Astrocyte (in vitro differentiated cells and primary cell): Measurements from ENCODE around the gene ZNF823. TPM values are rescaled to one million over a fixed set of nuclear protein-coding genes. Genes with fewer than 3 reads are reported as not detected.
A peak's percentile ranks its signal among the peaks of the same experiment; 100 is the strongest.

Source experiments
- DNase-seq: peaks from one replicate; pipeline ENCODE4 v3.0.0-alpha.2; 2010; ENCODE audit warnings: low read depth
- FAIRE-seq: peaks from 2 replicates; lab custom pipeline; 2011; peaks lifted over from hg19 to GRCh38; lab: Jason Lieb, UNC
- H2AFZ ChIP-seq: 2 replicates; pipeline ENCODE4 v1.6.0; 2012; ENCODE audit warnings: low read depth, low read length, inconsistent platforms
- H3K27ac ChIP-seq: 2 replicates; pipeline ENCODE4 v1.5.1; 2011; ENCODE audit warnings: low read depth, low read length, inconsistent platforms
- H3K27me3 ChIP-seq: 2 replicates; pipeline ENCODE4 v1.6.0; 2011; ENCODE audit warnings: low read length, inconsistent platforms; ENCODE audit not compliant: insufficient read depth
- H3K36me3 ChIP-seq: 2 replicates; pipeline ENCODE4 v1.5.1; 2011; ENCODE audit warnings: low read length, inconsistent platforms; ENCODE audit not compliant: insufficient read depth
- H3K4me1 ChIP-seq: 2 replicates; pipeline ENCODE4 v1.5.1; 2011; ENCODE audit warnings: low read length, inconsistent platforms; ENCODE audit not compliant: insufficient read depth
- H3K4me2 ChIP-seq: 2 replicates; pipeline ENCODE4 v1.6.0; 2012; ENCODE audit warnings: low read length, inconsistent platforms
- H3K4me3 ChIP-seq: 2 replicates; pipeline ENCODE4 v1.5.1; 2011; ENCODE audit warnings: low read depth, mild to moderate bottlenecking, low read length, inconsistent platforms; ENCODE audit not compliant: insufficient read depth
- H3K79me2 ChIP-seq: 2 replicates; pipeline ENCODE4 v1.6.0; 2012; ENCODE audit warnings: mild to moderate bottlenecking, low read length, inconsistent platforms; ENCODE audit not compliant: insufficient read depth
- H3K9ac ChIP-seq: 2 replicates; pipeline ENCODE4 v1.6.0; 2012; ENCODE audit warnings: mild to moderate bottlenecking, low read length, inconsistent platforms
- H3K9me3 ChIP-seq: 2 replicates; pipeline ENCODE4 v1.5.1; 2012; ENCODE audit warnings: low read depth, mild to moderate bottlenecking, low read length, inconsistent platforms; ENCODE audit not compliant: insufficient read depth
- H4K20me1 ChIP-seq: 2 replicates; pipeline ENCODE4 v1.6.0; 2012; ENCODE audit warnings: low read length, inconsistent platforms; ENCODE audit not compliant: insufficient read depth
- H3K27ac Mint-ChIP-seq: one replicate; pipeline ENCODE4 v1.8.0; 2021; ENCODE audit warnings: mild to moderate bottlenecking, mixed read lengths; ENCODE audit not compliant: unreplicated experiment
- H3K27me3 Mint-ChIP-seq: one replicate; pipeline ENCODE4 v1.8.0; 2021; ENCODE audit warnings: low read depth, mixed read lengths; ENCODE audit not compliant: unreplicated experiment
- H3K36me3 Mint-ChIP-seq: one replicate; pipeline ENCODE4 v1.8.0; 2021; ENCODE audit warnings: low read depth, mixed read lengths; ENCODE audit not compliant: unreplicated experiment
- H3K4me1 Mint-ChIP-seq: one replicate; pipeline ENCODE4 v1.8.0; 2021; ENCODE audit warnings: low read depth, mixed read lengths; ENCODE audit not compliant: unreplicated experiment
- H3K4me3 Mint-ChIP-seq: one replicate; pipeline ENCODE4 v1.8.0; 2021; ENCODE audit warnings: mild to moderate bottlenecking, moderate library complexity, mixed read lengths; ENCODE audit not compliant: unreplicated experiment
- H3K9me3 Mint-ChIP-seq: one replicate; pipeline ENCODE4 v1.8.0; 2021; ENCODE audit warnings: mild to moderate bottlenecking, mixed read lengths; ENCODE audit not compliant: unreplicated experiment
- EZH2 ChIP-seq: IDR thresholded peaks from 2 replicates; pipeline ENCODE4 v1.6.1; 2012; ENCODE audit warnings: mild to moderate bottlenecking, low read length, inconsistent platforms; ENCODE audit not compliant: insufficient read depth
- total RNA-seq: library from RNA; stranded (reverse); gene quantifications from 2 replicates; pipeline ENCODE4 v1.2.1, GENCODE V29; 2021
- TF ChIP-seq, protein P1 (sequence below): IDR thresholded peaks from 2 replicates; pipeline ENCODE4 v1.5.1; 2011; ENCODE audit warnings: low read depth, mild to moderate bottlenecking, inconsistent platforms, low read length, moderate library complexity; ENCODE audit not compliant: insufficient read depth

Gene ZNF823
- total RNA-seq, 1 donor from 2014 or later: 5.4 TPM

DNA sequence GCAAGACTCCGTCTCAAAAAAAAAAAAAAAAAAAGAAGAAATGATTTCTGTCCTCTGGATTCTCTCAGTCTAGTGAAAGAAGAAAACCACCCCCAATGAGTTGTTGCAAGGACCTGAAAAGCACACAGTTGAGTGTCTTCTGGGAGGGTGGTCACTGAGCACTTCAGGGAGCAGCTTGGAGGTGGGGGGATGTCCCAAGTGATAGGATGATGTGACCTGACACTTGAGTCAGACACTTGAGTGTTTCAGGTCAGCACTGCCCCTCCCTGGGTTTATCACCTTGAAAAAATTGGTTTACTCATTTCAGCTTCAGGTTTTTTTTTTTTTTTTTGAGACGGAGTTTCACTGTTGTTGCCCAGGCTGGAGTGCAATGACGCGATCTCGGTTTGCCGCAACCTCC is 63.2 kb downstream of the ZNF823 start:
- H2AFZ ChIP-seq: no peak overlapping the region
- peaks cover 4% of the 10 kb centered on the region for H3K4me1 ChIP-seq
- no peaks in the 10 kb centered on the region for H4K20me1 ChIP-seq
- peaks cover 7% of the 10 kb centered on the region for H3K9me3 ChIP-seq
- Mint-ChIP-seq H3K27me3 (no peaks in the 10 kb centered on the region), H3K36me3 (peaks cover 4% of the 10 kb centered on the region), H3K9me3 (peaks cover 24% of the 10 kb centered on the region), H3K27ac (no peak overlapping the region), H3K4me1 (no peaks in the 10 kb centered on the region), H3K4me3 (no peak overlapping the region)
- FAIRE-seq (no peak), DNase-seq (no peak)
- H3K79me2 ChIP-seq: no peaks in the 10 kb centered on the region
- no peaks in the 10 kb centered on the region for H3K36me3 ChIP-seq
- H3K9ac ChIP-seq: no peak overlapping the region
- no peak overlapping the region for H3K4me2 ChIP-seq
- H3K27ac ChIP-seq: no peak overlapping the region
- no peaks in the 10 kb centered on the region for H3K27me3 ChIP-seq
- no peak overlapping the region for H3K4me3 ChIP-seq
- no peak for TF ChIP-seq EZH2
- TF ChIP-seq, protein P1, sequence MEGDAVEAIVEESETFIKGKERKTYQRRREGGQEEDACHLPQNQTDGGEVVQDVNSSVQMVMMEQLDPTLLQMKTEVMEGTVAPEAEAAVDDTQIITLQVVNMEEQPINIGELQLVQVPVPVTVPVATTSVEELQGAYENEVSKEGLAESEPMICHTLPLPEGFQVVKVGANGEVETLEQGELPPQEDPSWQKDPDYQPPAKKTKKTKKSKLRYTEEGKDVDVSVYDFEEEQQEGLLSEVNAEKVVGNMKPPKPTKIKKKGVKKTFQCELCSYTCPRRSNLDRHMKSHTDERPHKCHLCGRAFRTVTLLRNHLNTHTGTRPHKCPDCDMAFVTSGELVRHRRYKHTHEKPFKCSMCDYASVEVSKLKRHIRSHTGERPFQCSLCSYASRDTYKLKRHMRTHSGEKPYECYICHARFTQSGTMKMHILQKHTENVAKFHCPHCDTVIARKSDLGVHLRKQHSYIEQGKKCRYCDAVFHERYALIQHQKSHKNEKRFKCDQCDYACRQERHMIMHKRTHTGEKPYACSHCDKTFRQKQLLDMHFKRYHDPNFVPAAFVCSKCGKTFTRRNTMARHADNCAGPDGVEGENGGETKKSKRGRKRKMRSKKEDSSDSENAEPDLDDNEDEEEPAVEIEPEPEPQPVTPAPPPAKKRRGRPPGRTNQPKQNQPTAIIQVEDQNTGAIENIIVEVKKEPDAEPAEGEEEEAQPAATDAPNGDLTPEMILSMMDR: no peak

DNA sequence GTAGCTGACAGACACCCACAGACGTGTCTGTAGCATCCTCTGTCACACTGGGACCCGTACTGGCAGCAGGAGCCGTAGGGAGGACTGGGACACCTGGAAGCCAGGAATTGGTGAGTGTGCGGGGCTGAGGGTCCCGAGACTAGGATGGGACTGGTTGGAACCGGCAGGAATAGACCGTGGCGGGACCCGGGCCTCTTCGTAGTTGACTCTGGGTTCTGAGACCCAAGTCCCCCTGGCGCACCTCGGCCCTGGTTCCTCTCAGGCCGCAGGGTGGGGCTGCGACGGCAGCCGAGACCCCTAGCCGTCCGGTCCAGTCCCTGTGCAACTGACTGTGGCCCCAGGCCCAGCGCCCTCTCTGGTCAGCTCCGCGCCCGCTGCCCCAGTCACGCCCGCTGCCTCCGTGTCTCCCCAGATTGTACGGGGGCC is 64.7 kb downstream of the ZNF823 start:
- no peaks in the 10 kb centered on the region for H3K4me1 Mint-ChIP-seq
- FAIRE-seq (no peak), DNase-seq (no peak)
- H3K36me3 Mint-ChIP-seq: peaks cover 3% of the 10 kb centered on the region
- H3K27me3 ChIP-seq: no peaks in the 10 kb centered on the region
- no peak overlapping the region for H3K27ac ChIP-seq
- peaks cover 4% of the 10 kb centered on the region for H3K4me1 ChIP-seq
- H3K4me3 Mint-ChIP-seq: no peak overlapping the region
- peak overlapping the region; percentile 71 for H2AFZ ChIP-seq
- no peaks in the 10 kb centered on the region for H3K79me2 ChIP-seq
- H3K27me3 Mint-ChIP-seq: no peaks in the 10 kb centered on the region
- H3K9me3 ChIP-seq: peaks cover 7% of the 10 kb centered on the region
- H3K9ac ChIP-seq: no peak overlapping the region
- H3K4me3 ChIP-seq: no peak overlapping the region
- no peaks in the 10 kb centered on the region for H4K20me1 ChIP-seq
- no peaks in the 10 kb centered on the region for H3K36me3 ChIP-seq
- H3K9me3 Mint-ChIP-seq: peaks cover 14% of the 10 kb centered on the region
- no peak overlapping the region for H3K27ac Mint-ChIP-seq
- peak overlapping the region; percentile 75 for H3K4me2 ChIP-seq
- no peak for TF ChIP-seq EZH2
- TF ChIP-seq, protein P1: no peak

DNA sequence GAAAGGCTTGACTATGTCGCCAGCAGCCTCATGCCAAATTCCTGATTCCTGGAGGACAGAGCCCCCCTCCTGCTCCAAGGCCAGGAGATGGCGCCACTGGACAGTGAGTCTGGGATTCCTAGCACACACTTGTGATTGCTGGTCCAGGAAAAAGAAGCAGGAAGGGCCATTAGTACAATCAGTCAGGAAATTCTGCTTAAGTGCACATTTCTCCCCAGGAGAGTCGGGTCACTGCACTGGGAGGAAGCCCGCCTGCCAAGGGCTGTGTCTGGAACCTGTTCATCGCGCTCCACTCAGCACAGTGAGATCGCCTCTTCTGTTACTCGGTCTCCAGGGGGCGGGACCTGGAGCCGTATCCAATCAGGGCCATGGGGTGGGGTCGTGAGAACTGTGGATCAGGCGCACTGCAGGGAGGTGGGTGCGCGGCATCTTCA is 65.1 kb downstream of the ZNF823 start:
- H3K9ac ChIP-seq: no peak overlapping the region
- H3K27me3 ChIP-seq: no peaks in the 10 kb centered on the region
- H3K9me3 ChIP-seq: peaks cover 7% of the 10 kb centered on the region
- TF ChIP-seq EZH2: no peak
- TF ChIP-seq, protein P1: no peak
- no peak overlapping the region for H3K27ac ChIP-seq
- H4K20me1 ChIP-seq: no peaks in the 10 kb centered on the region
- H3K36me3 Mint-ChIP-seq: peaks cover 3% of the 10 kb centered on the region
- H3K9me3 Mint-ChIP-seq: peaks cover 14% of the 10 kb centered on the region
- H2AFZ ChIP-seq: peak overlapping the region; percentile 71
- H3K4me3 ChIP-seq: no peak overlapping the region
- no peaks in the 10 kb centered on the region for H3K79me2 ChIP-seq
- no peak overlapping the region for H3K4me3 Mint-ChIP-seq
- H3K36me3 ChIP-seq: no peaks in the 10 kb centered on the region
- no peaks in the 10 kb centered on the region for H3K4me1 Mint-ChIP-seq
- FAIRE-seq (no peak), DNase-seq (peak; percentile 30)
- H3K4me1 ChIP-seq: peaks cover 4% of the 10 kb centered on the region
- H3K4me2 ChIP-seq: peak overlapping the region; percentile 75
- H3K27ac Mint-ChIP-seq: no peak overlapping the region
- H3K27me3 Mint-ChIP-seq: no peaks in the 10 kb centered on the region

Other genes with a start within 250 kb of the ZNF823 start
- gene ZNF653, start 233.1 kb downstream of the ZNF823 start, total RNA-seq: 5.5 and 7.6 TPM in 2 replicates
- gene ECSIT, start 209.8 kb downstream of the ZNF823 start, total RNA-seq: 17.8 and 21.9 TPM in 2 replicates
- gene CNN1, start 200.1 kb downstream of the ZNF823 start, total RNA-seq: 201 and 236 TPM in 2 replicates
- gene ELOF1, start 179.7 kb downstream of the ZNF823 start, total RNA-seq: 75.7 and 78.8 TPM in 2 replicates
- gene ACP5, start 161.3 kb downstream of the ZNF823 start, total RNA-seq: not detected in 2 replicates
- gene ZNF627, start 141.5 kb downstream of the ZNF823 start, total RNA-seq: 20.4 and 20.5 TPM in 2 replicates
- gene ZNF441, start 28.1 kb upstream of the ZNF823 start, total RNA-seq: not detected in 2 replicates
- gene ZNF491, start 59.6 kb upstream of the ZNF823 start, total RNA-seq: not detected in 2 replicates
- gene ZNF440, start 75.3 kb upstream of the ZNF823 start, total RNA-seq: not detected in 2 replicates
- not detected in 2 replicates for gene ZNF439, start 109.8 kb upstream of the ZNF823 start, total RNA-seq
- not detected in 2 replicates for gene ZNF69, start 148.8 kb upstream of the ZNF823 start, total RNA-seq
- gene ZNF700, start 186.2 kb upstream of the ZNF823 start, total RNA-seq: not detected in 2 replicates
- not detected in 2 replicates for gene ZNF763, start 226.1 kb upstream of the ZNF823 start, total RNA-seq